ENCODE measurements around the gene SEBOX. TPM values are rescaled to one million over a fixed set of nuclear protein-coding genes. Genes with fewer than 3 reads are reported as not detected.

Gene SEBOX
- total and polyA plus RNA-seq, 2 of the 8 experiments (the other 6 are each of a cell fraction or from before 2014, with no cell fraction given), result not detected

DNA sequence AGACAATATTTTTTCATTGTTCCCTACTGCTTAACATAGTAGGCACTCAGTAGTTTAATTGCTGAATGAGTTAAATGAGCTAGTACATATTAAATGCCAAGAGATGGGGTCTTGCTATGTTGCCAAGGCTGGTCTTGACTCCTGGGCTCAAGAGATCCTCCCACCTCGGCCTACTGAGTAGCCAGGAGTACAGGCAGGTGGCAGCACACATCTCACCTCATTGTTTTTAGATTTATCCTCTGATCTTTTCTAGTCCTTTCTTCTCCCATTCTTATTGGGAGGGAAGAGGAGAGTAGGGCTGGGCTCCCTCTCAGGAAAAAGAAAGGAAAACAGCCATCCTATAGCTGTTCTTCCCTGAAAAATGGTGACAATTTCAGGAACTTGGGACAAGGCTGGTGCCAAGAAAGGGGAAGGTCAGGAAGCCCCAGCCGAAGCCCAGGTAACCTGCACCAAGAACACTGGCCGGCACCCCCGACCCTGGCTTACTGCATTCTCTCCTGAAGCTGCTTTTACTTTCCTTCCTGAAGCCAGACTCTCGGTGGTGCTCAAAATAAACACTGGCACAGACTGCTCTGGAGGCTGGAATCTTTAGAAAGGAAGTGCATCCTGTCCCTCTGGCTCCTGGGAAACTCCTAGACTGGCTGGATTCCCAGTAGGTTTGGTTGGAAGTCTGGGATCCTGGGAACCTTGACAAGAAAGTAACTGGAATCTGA is 26.8 kb downstream of the SEBOX start:
- no peak overlapping the region for H2AK5ac ChIP-seq (ENCODE audit: low read depth, low read length)
- no peak overlapping the region for H3K4me2 ChIP-seq (ENCODE audit: insufficient read depth in 1 of 2, low read depth in 2 of 2, low read length in 2 of 2)
- no peak overlapping the region for H3K14ac ChIP-seq (ENCODE audit: insufficient read length)
- H3K23me2 ChIP-seq (ENCODE audit: low read depth, low read length), result peaks cover 10% of the 10 kb centered on the region; the same call in 1 of the 2 replicates
- ChIA-PET POLR2A (ENCODE audit: partially characterized antibody) (interaction anchor here (1.0 to 2.9 kb wide), 4 partner anchors 10 to 31 kb away, joined by 3 to 9 read pairs (median 4); no protein-coding TSS in a partner anchor), CTCF (ENCODE audit: partially characterized antibody) (interaction anchor here (1.5 kb wide), 1 partner anchor 8 kb away, joined by 10 read pairs; no protein-coding TSS in a partner anchor)
- H2BK5ac ChIP-seq (ENCODE audit: low read depth, low read length), result no peak overlapping the region
- H2AFZ ChIP-seq (ENCODE audit: low read length), result no peak overlapping the region
- H3K36me3 ChIP-seq (ENCODE audit: control insufficient read depth in 2 of 4, insufficient read depth in 4 of 4, low read length in 3 of 4), result peaks cover 4 to 15% (median 10%) of the 10 kb centered on the region in 4 experiments; a peak in 7 of 8 replicates
- FAIRE-seq (no peak), DNase-seq (ENCODE audit: low read depth in 1 of 2, low spot score in 2 of 2) (no peak)
- H3K4ac ChIP-seq (replicated peaks; ENCODE audit: insufficient read length, low read depth, low read length), result no peak overlapping the region
- H3K9ac ChIP-seq (replicated peaks in 1 of 4; ENCODE audit: extremely low read depth in 1 of 4, low read depth in 3 of 4, low read length in 3 of 4), result no peak overlapping the region
- no peak overlapping the region for H2BK12ac ChIP-seq (ENCODE audit: low read depth, low read length)
- H3K27ac ChIP-seq (ENCODE audit: low read depth, low read length), result no peak overlapping the region
- H4K8ac ChIP-seq (ENCODE audit: extremely low read depth, insufficient read depth, low read length), result no peak overlapping the region; the same call in 1 of the 2 replicates
- no peak overlapping the region for H2BK15ac ChIP-seq (ENCODE audit: low read length)
- H3K56ac ChIP-seq (replicated peaks; ENCODE audit: insufficient read length, low read depth, low read length), result no peak overlapping the region
- H3K79me2 ChIP-seq (ENCODE audit: control insufficient read depth in 1 of 2, insufficient read depth in 2 of 2, low read length in 2 of 2), result peaks cover 0 to 13% of the 10 kb centered on the region in 2 experiments; a peak in 2 of 4 replicates
- peaks cover 0 to 10% (median 8%) of the 10 kb centered on the region in 4 experiments; a peak in 6 of 7 replicates for H3K4me1 ChIP-seq (replicated peaks in 1 of 4; ENCODE audit: control insufficient read depth in 3 of 4, insufficient read depth in 4 of 4, low read length in 3 of 4)
- no peaks in the 10 kb centered on the region for H3K9me3 ChIP-seq (ENCODE audit: insufficient read depth in 2 of 2, low read depth in 1 of 2, low read length in 1 of 2)
- WGBS, 2 experiments (ENCODE audit: extremely low coverage in 1 of 2, insufficient coverage in 1 of 2, insufficient read length in 1 of 2, insufficient replicate concordance in 2 of 2, low coverage in 1 of 2, low lambda C conversion rate in 2 of 2, missing lambda C conversion rate in 1 of 2), result 86% methylated on average over 5 of the region's 5 CpGs; no CpG with 5 or more reads in 1 of the 2 experiments
- H3K79me1 ChIP-seq (ENCODE audit: low read depth, low read length), result peaks cover 16% of the 10 kb centered on the region
- H2BK120ac ChIP-seq (replicated peaks; ENCODE audit: low read depth, low read length), result no peak overlapping the region
- H4K5ac ChIP-seq (ENCODE audit: insufficient read length, low read depth, low read length), result no peak overlapping the region
- H4K20me1 ChIP-seq (replicated peaks in 1 of 2; ENCODE audit: control insufficient read depth in 1 of 2, insufficient read depth in 2 of 2, low read length in 2 of 2), result peaks cover 2% of the 10 kb centered on the region in 2 experiments
- H4K91ac ChIP-seq (replicated peaks; ENCODE audit: insufficient read length, low read length), result no peak overlapping the region
- H3K4me3 ChIP-seq (ENCODE audit: extremely low read depth in 1 of 4, insufficient read depth in 2 of 4, low read depth in 3 of 4, low read length in 4 of 4), result no peak overlapping the region
- H3K27me3 ChIP-seq (replicated peaks in 1 of 4; ENCODE audit: control insufficient read depth in 3 of 4, extremely low read depth in 1 of 4, insufficient read depth in 3 of 4, low read length in 3 of 4), result no peaks in the 10 kb centered on the region
- H3K18ac ChIP-seq (ENCODE audit: extremely low read depth, low read length), result no peak overlapping the region
- H3K23ac ChIP-seq (ENCODE audit: insufficient read length), result no peak overlapping the region
- H2BK20ac ChIP-seq (ENCODE audit: low read length), result no peak overlapping the region
- TF ChIP-seq NANOG (IDR thresholded peaks at IDR 0.05; ENCODE audit: insufficient read depth, low read depth, low read length, poor library complexity, severe bottlenecking) (no peak), JUN (IDR thresholded peaks at IDR 0.05; ENCODE audit: low read depth, low read length) (no peak), RBBP5 (IDR thresholded peaks at IDR 0.05; ENCODE audit: borderline replicate concordance, low read depth, low read length) (no peak), KDM1A (IDR thresholded peaks at IDR 0.05; ENCODE audit: borderline replicate concordance, low read length) (no peak), RNF2 (IDR thresholded peaks at IDR 0.05; ENCODE audit: borderline replicate concordance, low read depth, low read length, missing control alignments, poor library complexity, severe bottlenecking) (no peak), EZH2 (IDR thresholded peaks at IDR 0.05; ENCODE audit: low read depth, low read length, severe bottlenecking) (no peak), KDM5A (IDR thresholded peaks at IDR 0.05; ENCODE audit: low read length) (no peak), GABPA (IDR thresholded peaks at IDR 0.05; ENCODE audit: borderline replicate concordance, insufficient read depth, low read length) (no peak), BACH1 (IDR thresholded peaks at IDR 0.05; ENCODE audit: low read length) (no peak), CTBP2 (IDR thresholded peaks at IDR 0.05; ENCODE audit: borderline replicate concordance, insufficient read depth, insufficient read length, low read length) (no peak), BCL11A (IDR thresholded peaks at IDR 0.05; ENCODE audit: low read depth in 2 of 2, low read length in 2 of 2) (no peak)
